MG63 (cell line): ENCODE measurements around the gene KLF3. TPM values are rescaled to one million over a fixed set of nuclear protein-coding genes. Genes with fewer than 3 reads are reported as not detected.
"Not testable (repeated sequence)": the region's sequence is repeated elsewhere in the genome, so short reads cannot be mapped to it uniquely, and the experiment has no call there.

Experiments used
- DNase-seq: peaks from one replicate; pipeline ENCODE4 v3.0.0-alpha.2; 2020
- H3K27me3 ChIP-seq: fragments of 250-450 bp; sonication (Bioruptor Pico); 2 replicates; pipeline ENCODE4 v1.5.1; 2020; ENCODE audit warnings: mild to moderate bottlenecking, moderate library complexity
- H3K36me3 ChIP-seq: fragments of 250-450 bp; sonication (Bioruptor Pico); 2 replicates; pipeline ENCODE4 v1.5.1; 2020; ENCODE audit warnings: mild to moderate bottlenecking, moderate library complexity
- H3K4me3 ChIP-seq: fragments of 250-450 bp; sonication (Bioruptor Pico); 2 replicates; pipeline ENCODE4 v1.5.1; 2020; ENCODE audit warnings: mild to moderate bottlenecking, moderate library complexity
- H3K9me3 ChIP-seq: fragments of 250-450 bp; sonication (Bioruptor Pico); 2 replicates; pipeline ENCODE4 v1.5.1; 2020; ENCODE audit warnings: mild to moderate bottlenecking, moderate library complexity
- total RNA-seq: library from RNA; depleted of rRNA; stranded (reverse); fragments of >200 nt; shearing (Covaris generic); gene quantifications from 2 replicates; pipeline ENCODE4 v1.2.3, GENCODE V29; 2014; ENCODE audit warnings: low replicate concordance; rRNA removed

Gene KLF3
- total RNA-seq: 1.9 and 4.1 TPM in 2 replicates

GRCh38 chr4:38663801-38664705 is at the start of gene KLF3:
Gene KLF3 (plus strand): TSS chr4:38664199. CDS start chr4:38680626, 16,427 bp downstream.
- H3K9me3 ChIP-seq: no peaks in the 10 kb centered on the region
- H3K4me3 ChIP-seq: peak within 1 kb of the TSS; percentile 81
- H3K27me3 ChIP-seq: no peaks in the 10 kb centered on the region
- peaks cover 16% of the 10 kb centered on the region for H3K36me3 ChIP-seq
- DNase-seq: peak; percentile 90

GRCh38 chr4:38614231-38614630 is 49.8 kb upstream of the KLF3 start:
- H3K27me3 ChIP-seq: no peaks in the 10 kb centered on the region
- H3K36me3 ChIP-seq: no peaks in the 10 kb centered on the region
- H3K9me3 ChIP-seq: no peaks in the 10 kb centered on the region
- H3K4me3 ChIP-seq: no peak overlapping the region
- DNase-seq: no peak

- H3K27me3 ChIP-seq: no peaks in the 10 kb centered on the region
- no peaks in the 10 kb centered on the region for H3K36me3 ChIP-seq
- no peak for DNase-seq
- no peak overlapping the region for H3K4me3 ChIP-seq
- no peaks in the 10 kb centered on the region for H3K9me3 ChIP-seq
Observed at GRCh38 chr4:38615847-38616246, 48.2 kb upstream of the KLF3 start.

- Histone ChIP-seq H3K27me3 (no peaks in the 10 kb centered on the region), H3K36me3 (no peaks in the 10 kb centered on the region), H3K9me3 (no peaks in the 10 kb centered on the region), H3K4me3 (no peak overlapping the region)
- DNase-seq: no peak
Observed at GRCh38 chr4:38618505-38618904, 45.5 kb upstream of the KLF3 start.

GRCh38 chr4:38619316-38619715 is 44.7 kb upstream of the KLF3 start:
- no peak for DNase-seq
- Histone ChIP-seq H3K36me3 (no peaks in the 10 kb centered on the region), H3K4me3 (no peak overlapping the region)

GRCh38 chr4:38620065-38620464 is 43.9 kb upstream of the KLF3 start:
- H3K4me3 ChIP-seq: no peak overlapping the region
- H3K27me3 ChIP-seq: no peaks in the 10 kb centered on the region
- no peaks in the 10 kb centered on the region for H3K9me3 ChIP-seq
- H3K36me3 ChIP-seq: no peaks in the 10 kb centered on the region
- no peak for DNase-seq

More at GRCh38 chr4:38619316-38619715, 44.7 kb upstream of the KLF3 start:
- Histone ChIP-seq H3K27me3 (no peaks in the 10 kb centered on the region), H3K9me3 (no peaks in the 10 kb centered on the region)

GRCh38 chr4:38620527-38621027 is 43.4 kb upstream of the KLF3 start:
- H3K27me3 ChIP-seq: no peaks in the 10 kb centered on the region
- no peak overlapping the region for H3K4me3 ChIP-seq
- DNase-seq: no peak
- no peaks in the 10 kb centered on the region for H3K9me3 ChIP-seq
- no peaks in the 10 kb centered on the region for H3K36me3 ChIP-seq

GRCh38 chr4:38621028-38621684 is 42.8 kb upstream of the KLF3 start:
- Histone ChIP-seq H3K27me3 (no peaks in the 10 kb centered on the region), H3K36me3 (no peaks in the 10 kb centered on the region), H3K9me3 (no peaks in the 10 kb centered on the region), H3K4me3 (no peak overlapping the region)
- DNase-seq: no peak

- H3K4me3 ChIP-seq: no peak overlapping the region
- no peaks in the 10 kb centered on the region for H3K9me3 ChIP-seq
- H3K36me3 ChIP-seq: no peaks in the 10 kb centered on the region
- H3K27me3 ChIP-seq: no peaks in the 10 kb centered on the region
- DNase-seq: no peak
Observed at GRCh38 chr4:38621831-38622230, 42.2 kb upstream of the KLF3 start.

GRCh38 chr4:38622340-38622739 is 41.7 kb upstream of the KLF3 start:
- H3K36me3 ChIP-seq: not testable (repeated sequence)

GRCh38 chr4:38623260-38623659 is 40.7 kb upstream of the KLF3 start:
- Histone ChIP-seq H3K9me3 (no peaks in the 10 kb centered on the region), H3K4me3 (no peak overlapping the region), H3K27me3 (no peaks in the 10 kb centered on the region), H3K36me3 (no peaks in the 10 kb centered on the region)
- no peak for DNase-seq

More at GRCh38 chr4:38622340-38622739, 41.7 kb upstream of the KLF3 start:
- not testable (repeated sequence) for H3K9me3 ChIP-seq, DNase-seq, H3K4me3 ChIP-seq, H3K27me3 ChIP-seq

- Histone ChIP-seq H3K27me3 (no peaks in the 10 kb centered on the region), H3K36me3 (no peaks in the 10 kb centered on the region), H3K4me3 (no peak overlapping the region), H3K9me3 (no peaks in the 10 kb centered on the region)
- DNase-seq: no peak
Observed at GRCh38 chr4:38624311-38624710, 39.7 kb upstream of the KLF3 start.

- DNase-seq: no peak
- Histone ChIP-seq H3K4me3 (no peak overlapping the region), H3K36me3 (no peaks in the 10 kb centered on the region), H3K9me3 (no peaks in the 10 kb centered on the region), H3K27me3 (no peaks in the 10 kb centered on the region)
Observed at GRCh38 chr4:38625508-38625907, 38.5 kb upstream of the KLF3 start.

- not testable (repeated sequence) for DNase-seq, H3K27me3 ChIP-seq
Observed at GRCh38 chr4:38626901-38627444, 37.0 kb upstream of the KLF3 start.

GRCh38 chr4:38630519-38630918 is 33.5 kb upstream of the KLF3 start:
- Histone ChIP-seq H3K27me3 (no peaks in the 10 kb centered on the region), H3K4me3 (no peak overlapping the region), H3K36me3 (no peaks in the 10 kb centered on the region), H3K9me3 (no peaks in the 10 kb centered on the region)
- no peak for DNase-seq

More at GRCh38 chr4:38626901-38627444, 37.0 kb upstream of the KLF3 start:
- H3K4me3 ChIP-seq, H3K36me3 ChIP-seq, H3K9me3 ChIP-seq: not testable (repeated sequence)

GRCh38 chr4:38634047-38634759 is 29.8 kb upstream of the KLF3 start:
- no peak overlapping the region for H3K4me3 ChIP-seq
- no peaks in the 10 kb centered on the region for H3K27me3 ChIP-seq
- no peaks in the 10 kb centered on the region for H3K36me3 ChIP-seq
- no peaks in the 10 kb centered on the region for H3K9me3 ChIP-seq
- no peak for DNase-seq

GRCh38 chr4:38639242-38639641 is 24.8 kb upstream of the KLF3 start:
- no peaks in the 10 kb centered on the region for H3K9me3 ChIP-seq
- H3K4me3 ChIP-seq: no peak overlapping the region
- no peaks in the 10 kb centered on the region for H3K36me3 ChIP-seq
- no peak for DNase-seq
- no peaks in the 10 kb centered on the region for H3K27me3 ChIP-seq
